GM19467 (cell line): ENCODE data around the gene SLC35G2.
"Not testable (repeated sequence)": the region's sequence is repeated elsewhere in the genome, so short reads cannot be mapped to it uniquely, and the experiment has no call there.

Source experiments
- ATAC-seq: cut with Tn5 transposase; IDR thresholded peaks from one replicate; pipeline ENCODE4 v1.9.1; 2021; ENCODE audit warnings: mild to moderate bottlenecking, moderate library complexity; ENCODE audit not compliant: unreplicated experiment

Gene SLC35G2

DNA sequence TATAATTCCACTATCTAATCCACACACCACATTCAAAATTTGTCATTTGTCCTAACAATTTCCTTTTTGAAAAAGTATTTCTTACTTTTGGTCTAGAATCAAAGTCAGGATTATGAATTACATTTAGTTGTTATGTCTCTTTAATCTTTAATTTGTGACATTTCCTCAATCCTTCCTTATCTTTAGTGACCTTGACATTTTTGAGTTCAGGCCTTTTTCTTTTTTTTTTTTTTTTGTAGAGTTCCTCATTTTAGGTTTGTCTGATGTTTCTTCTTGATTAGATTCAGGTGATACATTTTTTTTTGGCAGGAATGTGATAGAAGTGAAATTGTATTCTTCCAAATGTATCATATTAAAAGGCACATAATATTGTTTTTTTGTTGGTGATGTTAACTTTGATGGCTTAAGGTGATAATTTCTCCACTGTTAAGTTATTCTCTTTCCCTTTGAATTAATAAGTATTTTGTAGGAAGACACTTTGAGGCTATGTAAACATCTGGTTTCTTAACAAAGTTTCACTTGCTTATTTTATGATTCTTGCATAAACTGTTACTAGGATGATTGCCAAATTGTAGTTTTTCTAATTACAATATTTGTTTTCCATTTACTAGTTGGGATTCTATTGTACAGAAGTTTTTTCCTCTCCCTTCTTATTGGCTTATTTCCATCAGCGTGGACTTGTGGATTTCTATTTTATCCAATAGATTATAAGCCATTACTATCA lies 16.3 kb downstream of the SLC35G2 start:
- ATAC-seq, result no peak

DNA sequence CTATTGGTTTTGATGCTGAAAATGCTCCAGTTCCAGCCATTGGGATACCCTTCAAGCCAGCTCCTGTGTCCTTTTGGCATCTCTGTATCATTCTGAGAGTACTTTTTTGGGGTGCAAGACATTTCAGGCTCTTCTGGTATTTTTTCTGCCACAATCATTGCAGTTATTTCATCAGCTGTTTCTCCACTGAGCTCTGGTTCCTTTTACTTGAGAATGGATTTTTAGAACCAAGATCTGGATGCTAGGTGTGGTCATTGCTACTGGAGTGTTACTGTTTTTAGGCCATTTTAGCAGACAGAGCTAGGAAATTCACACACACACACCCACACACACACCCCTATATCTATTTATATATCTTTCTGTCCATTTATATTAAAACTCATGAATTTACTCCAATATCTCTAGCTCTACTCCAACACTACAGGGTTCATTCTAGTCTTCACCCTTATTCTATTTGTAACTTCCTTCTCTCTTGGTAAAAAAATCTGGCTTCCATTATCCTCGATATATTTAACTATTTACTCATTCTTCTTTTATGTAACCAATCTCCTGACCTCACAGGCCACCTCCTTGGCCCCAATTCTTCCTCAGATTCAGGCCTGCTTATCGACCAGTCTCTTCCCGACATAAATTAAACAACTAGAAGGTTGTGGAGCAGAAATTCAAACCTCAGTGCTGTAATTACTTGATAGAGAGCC lies 17.0 kb downstream of the SLC35G2 start:
- ATAC-seq, result no peak

GRCh38 chr3:136836511-136837156 lies 17.7 kb downstream of the SLC35G2 start:
- no peak for ATAC-seq

DNA sequence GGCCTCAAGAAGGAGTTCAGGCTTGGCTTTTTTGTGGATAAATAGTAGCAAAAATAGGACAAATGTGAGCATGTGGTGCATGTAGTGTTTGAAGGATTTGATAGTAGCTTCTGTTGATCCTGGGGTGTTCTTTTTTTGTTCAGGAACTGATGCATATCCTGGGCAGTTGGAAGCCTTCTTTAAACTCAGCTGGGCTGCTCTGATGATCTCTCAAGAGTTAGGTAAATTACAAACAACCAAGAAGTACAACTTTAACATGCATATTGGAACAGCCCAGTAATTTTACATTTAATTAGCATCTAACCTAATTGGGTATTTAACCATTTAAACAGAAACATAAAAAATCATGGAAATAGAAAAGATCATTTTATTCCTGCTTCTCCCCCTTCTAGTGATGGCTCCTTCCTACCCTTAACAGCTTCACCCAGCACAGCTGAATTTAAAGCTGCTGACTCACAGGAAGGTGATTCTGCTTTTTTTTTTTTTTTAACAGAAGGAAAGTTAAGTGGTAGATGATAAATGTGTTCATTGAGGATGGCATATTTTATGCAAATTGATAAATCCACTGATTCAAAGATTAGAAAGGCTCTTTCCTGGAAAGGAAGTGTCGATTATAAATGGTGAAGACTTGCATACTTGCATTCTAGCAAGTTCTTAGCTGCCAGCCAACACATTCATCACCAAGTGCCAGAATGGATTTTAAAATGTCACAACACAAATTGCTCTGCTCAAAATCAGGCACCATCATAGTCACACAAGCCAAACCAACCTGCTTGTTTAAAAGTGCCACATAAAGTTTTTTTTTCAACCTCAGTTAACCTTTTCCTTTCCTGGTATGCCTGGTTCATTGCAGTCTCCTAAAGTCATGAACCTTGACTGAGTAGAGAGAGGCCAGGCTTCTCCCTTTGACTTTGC lies 20.0 kb downstream of the SLC35G2 start:
- no peak for ATAC-seq

- ATAC-seq, result no peak
Measured at GRCh38 chr3:136839556-136839931, 20.6 kb downstream of the SLC35G2 start.

GRCh38 chr3:136840252-136840651 lies 21.3 kb downstream of the SLC35G2 start:
- no peak for ATAC-seq

DNA sequence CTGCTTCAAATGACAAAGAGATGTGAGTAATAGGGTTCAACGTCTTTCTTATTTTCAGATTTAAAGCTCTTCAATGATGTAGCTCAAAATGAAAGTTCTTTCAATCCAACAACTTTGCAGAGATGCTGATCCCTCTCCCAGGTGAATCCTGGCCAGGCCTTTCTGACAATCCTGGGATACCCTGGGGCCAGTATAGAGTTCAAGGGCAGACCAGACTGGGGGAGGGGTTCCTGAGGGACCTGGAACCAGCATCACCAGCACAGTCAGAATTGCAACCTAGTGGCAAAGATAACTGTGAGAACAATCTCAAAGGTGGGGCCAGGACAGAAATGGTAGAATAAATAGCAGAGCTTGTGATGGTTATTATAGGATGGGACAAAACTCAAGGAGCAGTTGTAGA lies 23.4 kb downstream of the SLC35G2 start:
- ATAC-seq, result no peak

DNA sequence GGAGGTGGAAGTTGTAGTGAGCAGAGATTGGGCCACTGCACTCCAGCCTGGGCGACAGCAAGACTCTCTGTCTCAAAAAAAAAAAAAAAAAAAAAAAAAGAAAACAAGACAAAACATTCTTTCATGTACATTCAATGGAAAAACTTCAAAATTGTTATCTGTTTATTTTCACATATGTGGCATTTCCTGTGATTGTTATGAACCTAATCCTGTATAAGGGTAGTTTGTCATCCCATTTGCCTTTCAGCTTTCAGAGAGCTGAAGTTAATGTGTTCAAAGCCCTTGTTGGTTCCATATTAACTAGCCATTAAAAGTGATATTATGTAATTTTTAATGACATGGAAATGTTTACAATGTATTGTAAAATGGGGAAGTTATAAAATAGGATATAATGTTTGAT lies 25.8 kb downstream of the SLC35G2 start:
- no peak for ATAC-seq

DNA sequence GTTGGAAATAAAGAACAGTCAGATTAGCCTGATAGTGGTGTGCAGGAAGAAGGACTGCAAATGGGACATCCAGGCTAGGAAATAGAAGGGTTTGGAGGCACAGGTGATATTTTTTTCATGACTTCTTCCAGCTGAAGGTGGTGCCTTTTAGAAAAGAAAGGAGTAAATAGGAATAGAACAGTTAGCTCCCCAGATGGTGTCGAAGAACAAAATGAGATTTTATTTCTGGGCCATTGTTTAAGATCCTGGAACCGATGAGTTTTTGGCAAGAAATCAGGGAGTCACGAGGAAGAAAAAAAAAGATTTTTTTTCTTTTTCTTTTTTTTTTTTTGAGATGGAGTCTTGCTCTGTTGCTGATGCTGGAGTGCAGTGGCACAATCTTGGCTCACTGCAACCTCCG lies 33.3 kb downstream of the SLC35G2 start:
- no peak for ATAC-seq

DNA sequence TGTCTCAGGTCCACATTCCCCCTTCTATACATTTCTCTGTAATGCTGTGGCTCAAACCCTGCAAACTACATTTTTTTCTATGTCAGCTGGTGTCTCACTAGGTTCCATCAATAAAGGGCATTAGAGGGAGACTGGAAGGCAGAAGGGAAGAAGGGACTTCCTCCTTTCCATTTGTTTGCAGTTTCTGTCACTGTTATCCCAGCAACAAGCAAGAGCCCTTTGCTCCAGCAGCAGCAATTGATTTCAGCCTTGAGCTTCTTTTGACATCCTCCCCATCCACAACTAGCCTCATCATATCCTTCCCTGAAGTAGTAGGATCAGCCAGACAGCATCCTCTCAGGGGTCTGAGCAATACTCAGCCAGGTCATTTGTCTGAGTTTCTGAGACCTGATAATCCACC lies 37.7 kb downstream of the SLC35G2 start:
- no peak for ATAC-seq

DNA sequence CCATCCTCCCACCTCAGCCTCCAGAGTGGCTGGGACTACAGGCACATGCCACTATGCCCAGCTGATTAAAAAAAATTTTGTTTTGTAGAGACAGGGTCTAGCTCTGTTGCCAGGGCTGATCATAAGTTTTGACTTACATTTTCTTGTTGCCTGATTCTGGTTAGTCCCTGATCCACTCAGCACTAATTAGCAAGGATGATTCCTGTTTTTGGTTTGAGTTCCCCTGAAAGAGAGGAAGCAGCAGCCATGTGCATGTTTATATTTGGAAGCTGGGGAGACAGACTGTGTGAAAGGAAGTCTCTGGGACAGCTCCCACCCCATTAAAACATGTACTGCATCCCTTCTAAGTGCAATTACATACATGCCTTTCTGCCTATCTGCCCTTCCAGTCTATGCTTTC lies 39.5 kb downstream of the SLC35G2 start:
- ATAC-seq, result no peak

- no peak for ATAC-seq
Measured at GRCh38 chr3:136860541-136860940, 41.6 kb downstream of the SLC35G2 start.

GRCh38 chr3:136861890-136862616 lies 43.1 kb downstream of the SLC35G2 start, which contains the start of gene NCK1:
Gene NCK1 (plus strand): TSS chr3:136862208. CDS start chr3:136928002, 65,794 bp downstream.
- peak; percentile 96 for ATAC-seq

DNA sequence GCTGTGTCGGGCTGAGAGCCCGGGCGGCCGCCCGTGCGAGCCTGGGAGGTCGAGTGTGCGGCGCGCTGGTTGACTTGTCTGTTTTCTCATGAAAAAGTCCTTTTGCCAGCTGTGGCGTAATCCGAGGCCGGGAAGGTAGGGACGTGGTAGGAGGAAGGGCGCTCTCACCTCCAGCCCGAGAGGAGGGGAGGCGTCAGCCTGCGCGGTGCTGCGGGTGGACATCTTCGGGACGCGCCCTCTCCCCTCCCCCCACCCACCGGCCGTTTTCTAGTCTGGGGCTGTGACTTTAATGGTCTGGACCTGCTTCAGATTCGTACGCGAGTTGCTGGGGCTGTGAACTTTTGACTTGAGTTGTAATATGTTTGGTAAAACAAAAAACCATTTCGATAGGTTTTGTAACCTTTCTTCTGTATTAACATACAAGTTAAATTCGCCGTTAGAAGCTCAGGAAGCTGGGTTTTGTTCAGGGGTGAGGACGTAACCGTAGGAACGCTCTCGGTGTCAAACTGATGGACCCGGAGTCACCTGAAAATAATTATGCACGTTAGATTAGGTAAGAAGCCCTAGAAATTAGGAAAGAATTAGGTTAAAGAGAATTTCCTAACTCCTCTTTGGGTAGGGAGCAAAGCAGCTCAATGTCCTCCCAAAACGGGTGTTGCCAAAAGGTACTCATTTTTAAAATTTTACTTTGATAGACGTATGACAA lies 43.8 kb downstream of the SLC35G2 start:
- ATAC-seq, result no peak

DNA sequence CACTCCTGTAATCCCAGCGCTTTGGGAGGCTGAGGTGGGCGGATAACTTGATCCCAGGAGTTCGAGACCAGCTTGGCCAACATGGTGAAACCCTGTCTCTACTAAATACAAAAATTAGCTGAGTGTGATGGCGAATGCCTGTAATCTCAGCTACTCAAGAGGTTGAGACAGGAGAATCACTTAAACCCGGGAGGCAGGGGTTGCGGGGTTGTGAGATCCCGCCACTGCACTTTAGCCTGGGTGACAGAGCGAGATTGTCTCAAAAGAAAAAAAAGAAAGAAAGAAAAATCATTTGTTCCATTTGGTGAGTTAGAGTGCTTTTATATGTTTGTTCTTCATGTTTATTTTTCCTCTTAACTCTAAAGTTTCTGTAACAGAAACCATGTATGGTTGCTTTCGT lies 50.4 kb downstream of the SLC35G2 start:
- ATAC-seq, result no peak

GRCh38 chr3:136872258-136872657 lies 53.3 kb downstream of the SLC35G2 start:
- ATAC-seq, result not testable (repeated sequence)

DNA sequence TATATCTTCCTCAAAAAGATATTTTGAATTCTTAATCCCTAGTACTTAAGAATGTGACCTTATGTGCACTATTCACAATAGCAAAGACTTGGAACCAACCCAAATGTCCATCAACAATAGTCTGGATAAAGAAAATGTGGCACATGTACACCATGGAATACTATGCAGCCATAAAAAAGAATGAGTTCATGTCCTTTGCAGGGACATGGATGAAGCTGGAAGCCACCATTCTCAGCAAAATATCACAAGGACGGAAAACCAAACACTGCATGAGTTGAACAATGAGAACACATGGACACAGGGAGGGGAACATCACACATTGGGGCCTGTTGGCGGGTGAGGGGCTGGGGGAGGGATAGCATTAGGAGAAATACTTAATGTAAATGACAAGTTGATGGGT lies 60.6 kb downstream of the SLC35G2 start:
- not testable (repeated sequence) for ATAC-seq

DNA sequence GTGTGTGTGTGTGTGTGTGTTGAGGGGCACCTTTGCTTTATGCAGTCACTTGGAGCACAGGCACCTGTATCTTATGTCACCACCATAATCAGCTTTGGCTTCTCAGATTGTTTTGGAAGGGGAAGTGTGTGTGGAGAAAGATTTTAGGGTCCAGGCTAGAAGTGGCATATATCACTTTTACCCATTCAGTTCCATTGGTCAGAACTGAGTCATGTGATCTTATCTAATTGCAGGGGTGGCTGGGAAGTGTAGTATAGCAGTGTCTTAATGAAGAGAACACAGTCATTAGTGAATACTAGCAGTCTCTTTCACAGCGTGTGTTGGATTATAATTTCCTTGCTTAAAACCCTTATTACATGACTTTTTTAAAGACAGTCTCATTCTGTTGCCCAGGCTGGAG lies 63.6 kb downstream of the SLC35G2 start:
- no peak for ATAC-seq

GRCh38 chr3:136883967-136884720 lies 65.2 kb downstream of the SLC35G2 start:
- ATAC-seq, result no peak
